GM12878 (cell line): Measurements from ENCODE around the gene SMPD3. TPM values are rescaled to one million over a fixed set of nuclear protein-coding genes. Genes with fewer than 3 reads are reported as not detected.

ENCODE experiments used
- ATAC-seq: fragments of 200-7000 bp; cut with Tn5 transposase; 3 replicates; pipeline ENCODE4 v1.9.1; 2020; ENCODE audit warnings: mild to moderate bottlenecking, moderate library complexity
- BruUV-seq: library from RNA; stranded (reverse); fragments of 400-500 nt; replicated peaks from 2 replicates; lab custom pipeline; 2021; lab: Mats Ljungman, UMichigan
- CTCF ChIA-PET: fragments of 300-600 bp; sonication (Branson Sonifier 250); formaldehyde crosslinking; extraction: SDS; loops from one replicate; lab custom pipeline; 2021; ENCODE audit warnings: inconsistent platforms; lab: Yijun Ruan, JAX
- POLR2A ChIA-PET: fragments of 350-600 bp; formaldehyde crosslinking; extraction: SDS; loops from one replicate; lab custom pipeline; 2021; ENCODE audit warnings: inconsistent platforms; lab: Charles Lee
- RAD21 ChIA-PET: fragments of 300-600 bp; sonication (Branson Sonifier 250); formaldehyde crosslinking; loops from one replicate; lab custom pipeline; 2023; ENCODE audit warnings: antibody characterized with exemption; ENCODE audit not compliant: unreplicated experiment; lab: Charles Lee
- SMC1A ChIA-PET: fragments of 300-600 bp; sonication (Branson Sonifier 250); formaldehyde crosslinking; loops from one replicate; lab custom pipeline; 2023; ENCODE audit not compliant: unreplicated experiment, uncharacterized antibody; lab: Charles Lee
- DNase-seq: peaks from one replicate; pipeline ENCODE4 v3.0.0-alpha.2; 2011; ENCODE audit warnings: low read depth, low spot score
- FAIRE-seq: peaks from 3 replicates; lab custom pipeline; 2011; peaks lifted over from hg19 to GRCh38; lab: Jason Lieb, UNC
- H2AFZ ChIP-seq: 2 replicates; pipeline ENCODE4 v1.6.0; 2011; ENCODE audit warnings: low read depth, low read length, control low read depth; ENCODE audit not compliant: control insufficient read depth
- H3K27ac ChIP-seq: 2 replicates; pipeline ENCODE4 v1.5.1; 2011; ENCODE audit warnings: control low read depth; ENCODE audit not compliant: control insufficient read depth, insufficient read depth
- H3K27me3 ChIP-seq, 2 experiments: replicated peaks in 1 of 2; 2 replicates each; pipeline versions ENCODE4 v1.6.0 to v1.6.1; 2011; ENCODE audit warnings: low read length in 1 of 2; ENCODE audit not compliant: control insufficient read depth in 2 of 2, insufficient read depth in 2 of 2
- H3K36me3 ChIP-seq, 2 experiments: 2 replicates each; pipeline ENCODE4 v1.5.1; 2011; ENCODE audit warnings: low read length in 1 of 2; ENCODE audit not compliant: control insufficient read depth in 2 of 2, insufficient read depth in 2 of 2
- H3K4me1 ChIP-seq: 2 replicates; pipeline ENCODE4 v1.6.1; 2011; ENCODE audit warnings: mild to moderate bottlenecking, low read length, moderate library complexity, mixed read lengths; ENCODE audit not compliant: control insufficient read depth, insufficient read depth
- H3K4me2 ChIP-seq: 2 replicates; pipeline ENCODE4 v1.6.0; 2011; ENCODE audit warnings: control low read depth; ENCODE audit not compliant: control insufficient read depth, insufficient read depth
- H3K4me3 ChIP-seq: fragments of 200-600 bp; sonication (generic); 2 replicates; pipeline ENCODE4 v1.5.1; 2016
- H3K79me2 ChIP-seq: 2 replicates; pipeline ENCODE4 v1.6.0; 2011; ENCODE audit warnings: low read length; ENCODE audit not compliant: control insufficient read depth, insufficient read depth
- H3K9ac ChIP-seq: 2 replicates; pipeline ENCODE4 v1.8.0; 2011; ENCODE audit warnings: low read length, control low read depth, mixed read lengths; ENCODE audit not compliant: control insufficient read depth, insufficient read depth
- H3K9me3 ChIP-seq: replicated peaks from 3 replicates; pipeline ENCODE4 v1.5.1; 2011; ENCODE audit warnings: mild to moderate bottlenecking, low read length; ENCODE audit not compliant: control insufficient read depth, insufficient read depth
- H4K20me1 ChIP-seq: 2 replicates; pipeline ENCODE4 v1.6.0; 2011; ENCODE audit not compliant: control insufficient read depth, insufficient read depth
- BRCA1 ChIP-seq: IDR thresholded peaks from 2 replicates; pipeline ENCODE4 v1.6.1; 2011; ENCODE audit warnings: low read depth, low read length, improper control_type of control experiment
- CREB1 ChIP-seq: IDR thresholded peaks from 2 replicates; pipeline ENCODE4 v1.6.1; 2012; ENCODE audit warnings: low read depth, mild to moderate bottlenecking, inconsistent platforms
- EZH2 ChIP-seq: IDR thresholded peaks from 2 replicates; pipeline ENCODE4 v1.6.1; 2012; ENCODE audit warnings: low read depth, mild to moderate bottlenecking, control low read depth, inconsistent platforms, low read length, borderline replicate concordance; ENCODE audit not compliant: control insufficient read depth
- HDGF ChIP-seq: fragments of 450-650 bp; IDR thresholded peaks from 2 replicates; pipeline ENCODE4 v1.6.1; 2016; ENCODE audit warnings: antibody characterized with exemption
- IRF4 ChIP-seq: IDR thresholded peaks from 2 replicates; pipeline ENCODE4 v1.6.1; 2011; ENCODE audit warnings: low read depth, low read length
- NBN ChIP-seq: fragments of 450-650 bp; IDR thresholded peaks from 2 replicates; pipeline ENCODE4 v1.6.1; 2016
- RUNX3 ChIP-seq: IDR thresholded peaks from 2 replicates; pipeline ENCODE4 v1.6.1; 2012; ENCODE audit warnings: low read length, inconsistent platforms
- SPI1 ChIP-seq: IDR thresholded peaks from 2 replicates; pipeline ENCODE4 v1.6.1; 2011; ENCODE audit warnings: low read depth, mild to moderate bottlenecking, low read length, moderate library complexity, borderline replicate concordance; ENCODE audit not compliant: insufficient read depth
- TCF3 ChIP-seq: IDR thresholded peaks from 2 replicates; pipeline ENCODE4 v1.6.1; 2012; ENCODE audit warnings: low read depth, mild to moderate bottlenecking, low read length, borderline replicate concordance; ENCODE audit not compliant: insufficient read depth
- ZNF622 ChIP-seq: fragments of 450-650 bp; IDR thresholded peaks from 2 replicates; pipeline ENCODE4 v1.6.1; 2017; ENCODE audit warnings: mild to moderate bottlenecking, inconsistent platforms
- WGBS: methylation state at CpG from one replicate; pipeline ENCODE4 v1.1.6; 2016; ENCODE audit warnings: low lambda C conversion rate; ENCODE audit not compliant: insufficient replicate concordance, insufficient coverage; ENCODE audit errors: missing lambda C conversion rate; 5-methylcytosine and 5-hydroxymethylcytosine counted together
- in situ Hi-C: fragments of 300-500 bp; cut with MboI; formaldehyde crosslinking; loops from 9 replicates; pipeline ENCODE4 v1.14.3; 2018; ENCODE audit warnings: mixed read lengths
- intact Hi-C: fragments of 100-400 bp; cut with micrococcal nuclease; formaldehyde crosslinking; loops from one replicate; pipeline ENCODE4 v1.14.2; 2022; ENCODE audit not compliant: unreplicated experiment
- polyA plus RNA-seq, 11 experiments: library from polyadenylated mRNA; depleted of rRNA in 4 of 11; unstranded in 6 of 11; stranded (reverse) in 5 of 11; fragments of >200 nt; fragmentation: Nextera tagmentation in 4 of 11; fragmentation: Illumina TruSeq in 1 of 11; extraction: Ambion mirVana in 4 of 11; extraction: Trizol in 1 of 11; gene quantifications; 1 replicate in 1 of 11; 2 replicates in 10 of 11; pipeline versions ENCODE4 v1.2.1 to v1.2.3, GENCODE V29; 2011 to 2016; ENCODE audit warnings: inconsistent platforms in 2 of 11, missing spikeins in 2 of 11, low read depth in 1 of 11
- total RNA-seq, 4 experiments: library from RNA; depleted of rRNA in 3 of 4; stranded (reverse); fragments of >200 nt in 3 of 4; fragmentation: Illumina TruSeq in 1 of 4; extraction: Trizol in 1 of 4; gene quantifications; 2 replicates each; pipeline versions ENCODE4 v1.2.1 to v1.2.3, GENCODE V29; 2013 to 2021
- TF ChIP-seq, protein P1 (sequence below): IDR thresholded peaks from 2 replicates; pipeline ENCODE4 v1.6.1; 2012; ENCODE audit warnings: mild to moderate bottlenecking, low read depth, low read length
- TF ChIP-seq, protein P2 (sequence below): IDR thresholded peaks from 2 replicates; pipeline ENCODE4 v1.6.1; 2012; ENCODE audit warnings: low read length, inconsistent platforms
- TF ChIP-seq, protein P3 (sequence below): fragments of 450-650 bp; formaldehyde crosslinking; IDR thresholded peaks from 2 replicates; pipeline ENCODE4 v1.4.0; 2022; ENCODE audit warnings: mild to moderate bottlenecking, moderate library complexity
- TF ChIP-seq, protein P4 (sequence below): fragments of 450-650 bp; IDR thresholded peaks from 2 replicates; pipeline ENCODE4 v1.6.1; 2018; ENCODE audit warnings: mild to moderate bottlenecking, low read depth, moderate library complexity; ENCODE audit not compliant: partially characterized antibody

The SMPD3 gene
- total and polyA plus RNA-seq, 10 of the 15 experiments (the other 5 are each of a cell fraction or from before 2014, with no cell fraction given) = 0.04 to 2.0 (median 1.2) TPM

DNA sequence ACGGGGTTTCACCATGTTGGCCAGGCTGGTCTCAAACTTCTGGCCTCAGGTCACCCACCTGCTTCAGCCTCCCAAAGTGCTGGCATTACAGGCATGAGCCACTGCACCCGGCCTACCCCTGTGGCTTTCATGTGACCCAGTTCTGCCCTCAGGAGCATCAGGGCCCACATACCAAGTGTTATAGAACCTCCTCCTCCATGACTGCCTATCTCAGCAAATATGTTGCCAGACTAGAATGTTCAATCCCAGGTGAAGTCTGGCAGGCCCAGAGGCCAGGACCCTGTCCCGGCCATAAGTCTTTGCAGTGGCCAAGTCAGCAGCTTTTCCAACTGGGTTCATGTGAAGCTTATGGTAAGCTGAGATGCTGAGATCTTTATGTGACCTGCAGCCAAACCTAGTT is 9.8 kb upstream of the SMPD3 start:
- Histone ChIP-seq H3K4me2 (no peak overlapping the region), H3K9ac (no peak overlapping the region), H3K4me1 (no peaks in the 10 kb centered on the region), H3K27ac (no peak overlapping the region), H3K4me3 (no peak overlapping the region), H2AFZ (no peak overlapping the region), H3K27me3 (no peaks in the 10 kb centered on the region), H3K9me3 (no peaks in the 10 kb centered on the region; the same call in 1 of the 3 replicates), H4K20me1 (no peaks in the 10 kb centered on the region), H3K36me3 (no peaks in the 10 kb centered on the region), H3K79me2 (no peaks in the 10 kb centered on the region)
- FAIRE-seq (no peak), ATAC-seq (no peak), DNase-seq (no peak)
- in situ Hi-C loops (no loop called here), intact Hi-C loops (no loop called here)
- 52% methylated on average over 3 of the region's 3 CpGs for WGBS
- TF ChIP-seq RUNX3 (no peak), BRCA1 (no peak), IRF4 (no peak), EZH2 (no peak), HDGF (no peak), ZNF622 (no peak), CREB1 (no peak), TCF3 (no peak), SPI1 (no peak), NBN (no peak)
- TF ChIP-seq, protein P1, sequence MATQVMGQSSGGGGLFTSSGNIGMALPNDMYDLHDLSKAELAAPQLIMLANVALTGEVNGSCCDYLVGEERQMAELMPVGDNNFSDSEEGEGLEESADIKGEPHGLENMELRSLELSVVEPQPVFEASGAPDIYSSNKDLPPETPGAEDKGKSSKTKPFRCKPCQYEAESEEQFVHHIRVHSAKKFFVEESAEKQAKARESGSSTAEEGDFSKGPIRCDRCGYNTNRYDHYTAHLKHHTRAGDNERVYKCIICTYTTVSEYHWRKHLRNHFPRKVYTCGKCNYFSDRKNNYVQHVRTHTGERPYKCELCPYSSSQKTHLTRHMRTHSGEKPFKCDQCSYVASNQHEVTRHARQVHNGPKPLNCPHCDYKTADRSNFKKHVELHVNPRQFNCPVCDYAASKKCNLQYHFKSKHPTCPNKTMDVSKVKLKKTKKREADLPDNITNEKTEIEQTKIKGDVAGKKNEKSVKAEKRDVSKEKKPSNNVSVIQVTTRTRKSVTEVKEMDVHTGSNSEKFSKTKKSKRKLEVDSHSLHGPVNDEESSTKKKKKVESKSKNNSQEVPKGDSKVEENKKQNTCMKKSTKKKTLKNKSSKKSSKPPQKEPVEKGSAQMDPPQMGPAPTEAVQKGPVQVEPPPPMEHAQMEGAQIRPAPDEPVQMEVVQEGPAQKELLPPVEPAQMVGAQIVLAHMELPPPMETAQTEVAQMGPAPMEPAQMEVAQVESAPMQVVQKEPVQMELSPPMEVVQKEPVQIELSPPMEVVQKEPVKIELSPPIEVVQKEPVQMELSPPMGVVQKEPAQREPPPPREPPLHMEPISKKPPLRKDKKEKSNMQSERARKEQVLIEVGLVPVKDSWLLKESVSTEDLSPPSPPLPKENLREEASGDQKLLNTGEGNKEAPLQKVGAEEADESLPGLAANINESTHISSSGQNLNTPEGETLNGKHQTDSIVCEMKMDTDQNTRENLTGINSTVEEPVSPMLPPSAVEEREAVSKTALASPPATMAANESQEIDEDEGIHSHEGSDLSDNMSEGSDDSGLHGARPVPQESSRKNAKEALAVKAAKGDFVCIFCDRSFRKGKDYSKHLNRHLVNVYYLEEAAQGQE = no peak
- TF ChIP-seq, protein P2, sequence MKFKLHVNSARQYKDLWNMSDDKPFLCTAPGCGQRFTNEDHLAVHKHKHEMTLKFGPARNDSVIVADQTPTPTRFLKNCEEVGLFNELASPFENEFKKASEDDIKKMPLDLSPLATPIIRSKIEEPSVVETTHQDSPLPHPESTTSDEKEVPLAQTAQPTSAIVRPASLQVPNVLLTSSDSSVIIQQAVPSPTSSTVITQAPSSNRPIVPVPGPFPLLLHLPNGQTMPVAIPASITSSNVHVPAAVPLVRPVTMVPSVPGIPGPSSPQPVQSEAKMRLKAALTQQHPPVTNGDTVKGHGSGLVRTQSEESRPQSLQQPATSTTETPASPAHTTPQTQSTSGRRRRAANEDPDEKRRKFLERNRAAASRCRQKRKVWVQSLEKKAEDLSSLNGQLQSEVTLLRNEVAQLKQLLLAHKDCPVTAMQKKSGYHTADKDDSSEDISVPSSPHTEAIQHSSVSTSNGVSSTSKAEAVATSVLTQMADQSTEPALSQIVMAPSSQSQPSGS = no peak
- TF ChIP-seq, protein P3, sequence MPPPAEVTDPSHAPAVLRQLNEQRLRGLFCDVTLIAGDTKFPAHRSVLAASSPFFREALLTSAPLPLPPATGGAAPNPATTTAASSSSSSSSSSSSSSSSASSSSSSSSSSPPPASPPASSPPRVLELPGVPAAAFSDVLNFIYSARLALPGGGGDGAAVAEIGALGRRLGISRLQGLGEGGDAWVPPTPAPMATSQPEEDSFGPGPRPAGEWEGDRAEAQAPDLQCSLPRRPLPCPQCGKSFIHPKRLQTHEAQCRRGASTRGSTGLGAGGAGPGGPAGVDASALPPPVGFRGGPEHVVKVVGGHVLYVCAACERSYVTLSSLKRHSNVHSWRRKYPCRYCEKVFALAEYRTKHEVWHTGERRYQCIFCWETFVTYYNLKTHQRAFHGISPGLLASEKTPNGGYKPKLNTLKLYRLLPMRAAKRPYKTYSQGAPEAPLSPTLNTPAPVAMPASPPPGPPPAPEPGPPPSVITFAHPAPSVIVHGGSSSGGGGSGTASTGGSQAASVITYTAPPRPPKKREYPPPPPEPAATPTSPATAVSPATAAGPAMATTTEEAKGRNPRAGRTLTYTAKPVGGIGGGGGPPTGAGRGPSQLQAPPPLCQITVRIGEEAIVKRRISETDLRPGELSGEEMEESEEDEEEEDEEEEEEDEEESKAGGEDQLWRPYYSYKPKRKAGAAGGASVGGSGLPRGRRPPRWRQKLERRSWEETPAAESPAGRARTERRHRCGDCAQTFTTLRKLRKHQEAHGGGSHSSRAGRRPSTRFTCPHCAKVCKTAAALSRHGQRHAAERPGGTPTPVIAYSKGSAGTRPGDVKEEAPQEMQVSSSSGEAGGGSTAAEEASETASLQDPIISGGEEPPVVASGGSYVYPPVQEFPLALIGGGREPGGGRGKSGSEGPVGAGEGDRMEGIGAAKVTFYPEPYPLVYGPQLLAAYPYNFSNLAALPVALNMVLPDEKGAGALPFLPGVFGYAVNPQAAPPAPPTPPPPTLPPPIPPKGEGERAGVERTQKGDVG (CRISPR knock-in tag) = no peak
- TF ChIP-seq, protein P4, sequence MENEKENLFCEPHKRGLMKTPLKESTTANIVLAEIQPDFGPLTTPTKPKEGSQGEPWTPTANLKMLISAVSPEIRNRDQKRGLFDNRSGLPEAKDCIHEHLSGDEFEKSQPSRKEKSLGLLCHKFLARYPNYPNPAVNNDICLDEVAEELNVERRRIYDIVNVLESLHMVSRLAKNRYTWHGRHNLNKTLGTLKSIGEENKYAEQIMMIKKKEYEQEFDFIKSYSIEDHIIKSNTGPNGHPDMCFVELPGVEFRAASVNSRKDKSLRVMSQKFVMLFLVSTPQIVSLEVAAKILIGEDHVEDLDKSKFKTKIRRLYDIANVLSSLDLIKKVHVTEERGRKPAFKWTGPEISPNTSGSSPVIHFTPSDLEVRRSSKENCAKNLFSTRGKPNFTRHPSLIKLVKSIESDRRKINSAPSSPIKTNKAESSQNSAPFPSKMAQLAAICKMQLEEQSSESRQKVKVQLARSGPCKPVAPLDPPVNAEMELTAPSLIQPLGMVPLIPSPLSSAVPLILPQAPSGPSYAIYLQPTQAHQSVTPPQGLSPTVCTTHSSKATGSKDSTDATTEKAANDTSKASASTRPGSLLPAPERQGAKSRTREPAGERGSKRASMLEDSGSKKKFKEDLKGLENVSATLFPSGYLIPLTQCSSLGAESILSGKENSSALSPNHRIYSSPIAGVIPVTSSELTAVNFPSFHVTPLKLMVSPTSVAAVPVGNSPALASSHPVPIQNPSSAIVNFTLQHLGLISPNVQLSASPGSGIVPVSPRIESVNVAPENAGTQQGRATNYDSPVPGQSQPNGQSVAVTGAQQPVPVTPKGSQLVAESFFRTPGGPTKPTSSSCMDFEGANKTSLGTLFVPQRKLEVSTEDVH = no peak
- POLR2A ChIA-PET = interaction anchor here (0.7 kb wide), 1 partner anchor 434 kb away, joined by 4 read pairs; no protein-coding TSS in a partner anchor
- CTCF ChIA-PET = interaction anchor here (2.1 kb wide), 1 partner anchor 52 kb away, joined by 5 read pairs; no protein-coding TSS in a partner anchor
- RAD21 ChIA-PET = no interaction called here
- SMC1A ChIA-PET = interaction anchor here (1.6 kb wide), 2 partner anchors 12 to 15 kb away, joined by 3 to 10 read pairs; no protein-coding TSS in a partner anchor
- no TSS peak for BruUV-seq
